Body of pancreas (tissue), 4 donors: ENCODE results near the gene PRR5L. TPM values are rescaled to one million over a fixed set of nuclear protein-coding genes. Genes with fewer than 3 reads are reported as not detected.
"Not testable (repeated sequence)": the region's sequence is repeated elsewhere in the genome, so short reads cannot be mapped to it uniquely, and the experiment has no call there.

Source experiments
- ATAC-seq: fragments of 150-250 bp; one replicate; pipeline ENCODE4 v1.9.1; 2016
- DNase-seq, 4 donors: peaks; one replicate each; pipeline ENCODE4 v3.0.0-alpha.2; 2019
- H3K27ac ChIP-seq, 4 donors: fragments of 200-600 bp; sonication (generic); 1 replicate in 3 of 4; 2 replicates in 1 of 4; pipeline versions ENCODE4 v1.5.1 to v1.6.1; 2016 to 2019; ENCODE audit warnings: mild to moderate bottlenecking in 1 of 4, mixed read lengths in 1 of 4, moderate library complexity in 1 of 4
- H3K27me3 ChIP-seq, 2 donors: fragments of 200-600 bp; sonication (generic); one replicate each; pipeline ENCODE4 v1.6.0; 2016; ENCODE audit warnings: mild to moderate bottlenecking in 1 of 2
- H3K36me3 ChIP-seq, 2 donors: fragments of 200-600 bp; sonication (generic); replicated peaks in 1 of 2; 2 replicates each; pipeline ENCODE4 v1.5.1; 2016; ENCODE audit warnings: low read depth in 2 of 2; ENCODE audit not compliant: insufficient read depth in 1 of 2
- H3K4me1 ChIP-seq: fragments of 200-600 bp; sonication (generic); one replicate; pipeline ENCODE4 v1.6.0; 2016
- H3K4me3 ChIP-seq, 2 donors: fragments of 200-600 bp; sonication (generic); 1 replicate in 1 of 2; 2 replicates in 1 of 2; pipeline ENCODE4 v1.5.1; 2016 to 2019
- H3K9me3 ChIP-seq, 3 donors: fragments of 200-600 bp; sonication (generic); 1 replicate in 2 of 3; 2 replicates in 1 of 3; pipeline ENCODE4 v1.5.1; 2016
- POLR2A ChIP-seq, 3 donors: fragments of 450-650 bp; IDR thresholded peaks; one replicate each; pipeline ENCODE4 v1.6.1; 2016; ENCODE audit warnings: antibody characterized with exemption in 3 of 3, mild to moderate bottlenecking in 2 of 3
- WGBS, 2 donors: methylation state at CpG; one replicate each; pipeline ENCODE4 v1.1.5; 2017; 5-methylcytosine and 5-hydroxymethylcytosine counted together
- intact Hi-C: fragments of 100-400 bp; cut with DNase I; formaldehyde crosslinking; loops from one replicate; pipeline ENCODE4 v1.15.1; 2023
- total RNA-seq, 2 donors: library from RNA; depleted of rRNA; stranded (reverse); fragments of >200 nt; gene quantifications; one replicate each; pipeline ENCODE4 v1.1.0, GENCODE V29; 2016
- TF ChIP-seq, protein P1 (sequence below), 7 experiments: fragments of 450-650 bp in 4 of 7; fragments of 200-600 bp in 3 of 7; sonication (generic) in 3 of 7; IDR thresholded peaks; one replicate each; pipeline ENCODE4 v1.5.1; 2016 to 2019; ENCODE audit warnings: antibody characterized with exemption in 7 of 7

Gene PRR5L
- total RNA-seq, 2 donors from 2014 or later, result 2.6 to 3.0 TPM

DNA sequence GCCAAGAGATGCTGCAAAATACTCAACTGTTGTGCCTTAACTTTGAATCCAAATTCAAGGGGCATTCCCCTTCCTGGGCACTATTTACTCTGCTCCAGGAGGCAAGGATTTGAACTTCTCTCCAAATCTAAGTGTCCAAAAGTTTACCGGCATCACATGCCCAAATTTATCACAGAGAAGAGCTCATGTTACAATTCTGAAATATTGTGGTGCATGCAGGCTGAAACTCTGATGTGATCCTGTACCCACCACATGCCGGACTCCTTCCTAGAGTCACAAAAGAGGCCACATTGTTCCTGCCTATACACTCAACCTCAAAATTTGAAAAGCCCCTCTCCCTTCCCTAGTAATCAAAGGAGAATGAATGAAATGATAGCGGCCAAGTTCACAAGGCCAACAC is 212.7 kb downstream of the PRR5L start:
- 0 to 4% methylated on average over 3 of the region's 3 CpGs for WGBS, 2 donors
- no peak for ATAC-seq

DNA sequence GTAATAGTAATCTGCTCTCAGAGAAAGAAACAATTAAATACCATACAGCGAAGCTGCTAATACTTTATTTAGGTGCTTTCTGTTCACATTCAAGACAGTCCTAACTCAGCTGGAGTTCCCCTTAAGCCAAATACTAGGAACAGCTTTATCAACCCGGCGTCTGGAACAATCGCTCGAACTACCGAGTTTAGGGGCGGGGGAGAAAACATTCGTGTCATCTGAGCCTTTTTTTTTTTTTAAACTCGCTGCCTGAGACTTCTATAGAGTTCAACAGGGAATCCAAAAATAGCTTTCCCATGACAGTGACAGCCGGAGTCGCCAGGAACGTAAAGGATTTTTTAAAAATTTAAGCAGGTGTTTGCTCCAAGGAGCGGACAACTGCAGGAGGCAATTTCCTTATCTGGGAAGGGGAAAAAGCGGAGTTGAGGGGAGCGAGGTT is 213.1 kb downstream of the PRR5L start:
- DNase-seq, result peak in 1 of 4 donors; percentile 42
- 1% methylated on average over 15 of the region's 15 CpGs for WGBS, 2 donors

More for the DNA sequence above, 212.7 kb downstream of the PRR5L start:
- no peak for DNase-seq
- no peak for TF ChIP-seq POLR2A (IDR thresholded peaks at IDR 0.05)
- TF ChIP-seq, protein P1, sequence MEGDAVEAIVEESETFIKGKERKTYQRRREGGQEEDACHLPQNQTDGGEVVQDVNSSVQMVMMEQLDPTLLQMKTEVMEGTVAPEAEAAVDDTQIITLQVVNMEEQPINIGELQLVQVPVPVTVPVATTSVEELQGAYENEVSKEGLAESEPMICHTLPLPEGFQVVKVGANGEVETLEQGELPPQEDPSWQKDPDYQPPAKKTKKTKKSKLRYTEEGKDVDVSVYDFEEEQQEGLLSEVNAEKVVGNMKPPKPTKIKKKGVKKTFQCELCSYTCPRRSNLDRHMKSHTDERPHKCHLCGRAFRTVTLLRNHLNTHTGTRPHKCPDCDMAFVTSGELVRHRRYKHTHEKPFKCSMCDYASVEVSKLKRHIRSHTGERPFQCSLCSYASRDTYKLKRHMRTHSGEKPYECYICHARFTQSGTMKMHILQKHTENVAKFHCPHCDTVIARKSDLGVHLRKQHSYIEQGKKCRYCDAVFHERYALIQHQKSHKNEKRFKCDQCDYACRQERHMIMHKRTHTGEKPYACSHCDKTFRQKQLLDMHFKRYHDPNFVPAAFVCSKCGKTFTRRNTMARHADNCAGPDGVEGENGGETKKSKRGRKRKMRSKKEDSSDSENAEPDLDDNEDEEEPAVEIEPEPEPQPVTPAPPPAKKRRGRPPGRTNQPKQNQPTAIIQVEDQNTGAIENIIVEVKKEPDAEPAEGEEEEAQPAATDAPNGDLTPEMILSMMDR (IDR thresholded peaks at IDR 0.05), result no peak
- intact Hi-C loops, result no loop called here
- Histone ChIP-seq H3K27me3 (no peaks in the 10 kb centered on the region), H3K4me3 (peak overlapping the region in 1 of 2 donors; percentile 97), H3K4me1 (peaks cover 9% of the 10 kb centered on the region), H3K27ac (peak overlapping the region in 3 of 4 donors; percentile 87 to 97 (median 95)), H3K9me3 (no peaks in the 10 kb centered on the region), H3K36me3 (no peaks in the 10 kb centered on the region)

DNA sequence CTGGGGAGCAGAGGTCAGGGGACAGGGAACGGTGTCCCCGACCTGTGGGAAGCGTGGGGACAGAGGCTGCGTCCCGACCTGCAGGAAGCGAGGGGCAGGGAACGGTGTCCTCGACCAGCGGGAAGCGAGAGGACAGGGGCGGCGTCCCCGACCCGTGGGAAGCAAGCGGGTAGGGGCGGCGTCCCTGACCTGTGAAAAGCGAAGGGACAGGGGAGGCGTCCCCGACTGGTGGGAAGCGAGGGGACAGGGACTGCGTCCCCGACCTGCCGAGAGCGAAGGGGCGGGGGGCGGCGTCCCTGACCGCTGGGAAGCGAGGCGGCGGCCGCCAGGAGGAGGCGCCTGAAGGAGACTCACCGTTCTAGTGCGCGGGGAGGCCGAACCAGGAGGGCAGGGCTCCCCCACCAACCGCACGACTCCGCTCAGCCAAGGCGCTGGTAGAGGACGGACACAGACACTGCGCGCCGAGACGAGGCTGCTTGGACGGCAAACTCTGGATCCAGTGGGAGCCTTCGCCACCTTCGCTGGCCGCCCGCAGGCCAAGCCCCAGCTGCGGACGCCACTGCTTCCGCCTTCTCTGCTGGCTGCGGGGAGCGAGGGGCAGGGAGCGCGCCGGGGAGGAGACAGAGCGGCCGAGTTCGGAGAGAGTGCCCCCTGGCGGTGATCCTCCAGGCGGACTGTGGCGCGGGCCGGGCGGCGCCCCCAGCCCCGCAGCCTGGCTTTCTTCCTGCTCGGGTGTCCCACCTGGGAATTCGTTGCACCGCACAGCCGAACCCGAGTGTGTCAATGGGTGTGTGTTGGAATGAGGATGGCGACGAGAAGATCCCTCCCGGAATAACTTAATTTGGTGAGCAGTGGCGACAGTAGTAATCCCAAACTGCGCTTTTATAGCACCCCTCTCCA is 213.9 kb downstream of the PRR5L start, which contains the start of gene TRAF6:
Gene TRAF6 (minus strand): TSS at position 579 of the 900 bp plus-strand sequence. CDS start 8,757 bp downstream, outside the sequence.
- Histone ChIP-seq H3K27me3 (no peaks in the 10 kb centered on the region), H3K4me1 (no peaks in the 10 kb centered on the region), H3K4me3 (peak within 1 kb of the TSS; percentile 79 to 97), H3K27ac (peak within 1 kb of the TSS; percentile 87 to 97 (median 91)), H3K9me3 (no peaks in the 10 kb centered on the region), H3K36me3 (no peaks in the 10 kb centered on the region)
- DNase-seq (peak; percentile 88 to 91 (median 90)), ATAC-seq (peak; percentile 96)
- intact Hi-C loops, result no loop called here
- 0 to 1% methylated on average over 49 to 79 of the region's 81 CpGs for WGBS, 2 donors
- TF ChIP-seq POLR2A (IDR thresholded peaks at IDR 0.05), result peak; percentile 92 to 98 (median 98)
- TF ChIP-seq, protein P1 (IDR thresholded peaks at IDR 0.05), result peak; percentile 89 to 95 (median 94)

More for the DNA sequence above, 213.1 kb downstream of the PRR5L start:
- Histone ChIP-seq H3K4me1 (peaks cover 5% of the 10 kb centered on the region), H3K4me3 (peak overlapping the region; percentile 79 to 97), H3K9me3 (no peaks in the 10 kb centered on the region), H3K27me3 (no peaks in the 10 kb centered on the region), H3K36me3 (no peaks in the 10 kb centered on the region), H3K27ac (peak overlapping the region; percentile 87 to 97 (median 91))
- intact Hi-C loops, result no loop called here
- no peak for ATAC-seq
- TF ChIP-seq, protein P1 (IDR thresholded peaks at IDR 0.05), result no peak
- TF ChIP-seq POLR2A (IDR thresholded peaks at IDR 0.05), result no peak

DNA sequence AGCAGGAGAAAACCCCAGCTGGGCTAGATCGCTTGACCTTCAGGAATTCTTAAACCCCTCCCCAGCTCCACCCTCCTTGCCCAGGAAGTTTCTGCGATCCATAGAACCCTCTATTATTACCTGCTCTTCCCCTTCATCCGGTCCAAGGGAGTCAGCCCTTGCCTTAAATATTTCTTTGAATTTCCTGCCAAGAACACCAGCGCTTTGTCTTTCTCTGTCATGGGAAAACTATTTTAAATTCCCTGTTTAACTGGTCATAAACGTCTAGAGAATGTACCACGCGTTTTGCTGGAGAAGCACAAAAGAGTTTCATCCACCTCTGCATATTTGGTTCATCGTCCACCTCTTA is 214.5 kb downstream of the PRR5L start:
- peak overlapping the region; percentile 79 to 97 for H3K4me3 ChIP-seq
- no peaks in the 10 kb centered on the region for H3K36me3 ChIP-seq
- no peaks in the 10 kb centered on the region for H3K4me1 ChIP-seq
- H3K27me3 ChIP-seq, result no peaks in the 10 kb centered on the region
- H3K9me3 ChIP-seq, result no peaks in the 10 kb centered on the region
- TF ChIP-seq POLR2A (IDR thresholded peaks at IDR 0.05), result no peak
- TF ChIP-seq, protein P1 (IDR thresholded peaks at IDR 0.05), result no peak
- ATAC-seq (peak; percentile 31), DNase-seq (peak in 1 of 4 donors; percentile 10)
- intact Hi-C loops, result no loop called here
- H3K27ac ChIP-seq, result peak overlapping the region in 3 of 4 donors; percentile 87 to 97 (median 95)
- WGBS, 2 donors, result 1 to 2% methylated on average over 8 of the region's 8 CpGs

DNA sequence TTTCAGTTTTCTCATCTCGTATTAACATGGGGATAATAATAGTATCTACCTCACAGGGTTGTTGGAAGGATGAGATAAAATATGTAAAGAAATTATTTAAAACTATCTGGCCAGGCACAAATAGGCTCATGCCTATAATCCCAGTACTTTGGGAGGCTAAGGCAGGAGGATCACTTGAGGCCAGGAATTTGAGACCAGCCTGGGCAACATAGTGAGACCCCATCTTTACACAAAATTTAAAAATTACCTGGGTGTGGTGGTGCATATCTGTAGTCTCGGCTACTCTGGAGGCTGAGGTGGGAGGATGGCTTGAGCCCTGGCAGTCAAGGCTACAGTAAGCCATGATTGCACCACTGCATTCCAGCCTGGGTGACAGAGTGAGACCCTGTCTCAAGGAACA is 215.0 kb downstream of the PRR5L start:
- ATAC-seq, DNase-seq, H3K36me3 ChIP-seq, H3K9me3 ChIP-seq, H3K4me1 ChIP-seq, intact Hi-C loops, H3K27me3 ChIP-seq, H3K4me3 ChIP-seq: not testable (repeated sequence)
- WGBS, 2 donors, result 59% methylated on average over 2 of the region's 2 CpGs
- H3K27ac ChIP-seq, result peak overlapping the region in 1 of 4 donors; percentile 87
